Keratinocyte (primary cell): ENCODE results near the gene SLU7.

Experiments used
- CTCF ChIP-seq, 3 experiments: IDR thresholded peaks in 1 of 3; conservative IDR thresholded peaks in 1 of 3; optimal IDR thresholded peaks in 1 of 3; 2 replicates in 2 of 3; 3 replicates in 1 of 3; pipeline versions ENCODE3 to v1.5.1; 2011; ENCODE audit warnings: low read length in 3 of 3, mild to moderate bottlenecking in 3 of 3, moderate library complexity in 2 of 3, control low read depth in 1 of 3, inconsistent platforms in 1 of 3; ENCODE audit not compliant: insufficient read depth in 2 of 3; ENCODE audit errors: extremely low read depth in 1 of 3
- EZH2 ChIP-seq: IDR thresholded peaks from one replicate; pipeline ENCODE4 v1.6.1; 2012; ENCODE audit warnings: inconsistent platforms, mild to moderate bottlenecking, low read length, moderate library complexity

GRCh38 chr5:160363211-160363610 is 55.7 kb downstream of the SLU7 start:
- TF ChIP-seq CTCF (optimal IDR thresholded peaks at IDR 0.05 in 1 of 3, IDR thresholded peaks at IDR 0.05 in 1 of 3, conservative IDR thresholded peaks at IDR 0.05 in 1 of 3; ENCODE audit: extremely low read depth in 1 of 3, insufficient read depth in 2 of 3, low read length in 3 of 3) (no peak), EZH2 (no peak)
